OCI-LY1 (cell line): ENCODE measurements around the gene UBE2C.

Experiments used
- EZH2 ChIP-seq: fragments of 200-600 bp; sonication (generic), shearing (Covaris generic); IDR thresholded peaks from 2 replicates; pipeline ENCODE4 v1.8.0; 2017; ENCODE audit warnings: borderline replicate concordance, mixed run types, mild to moderate bottlenecking, antibody characterized with exemption, low read length, moderate library complexity, mixed read lengths
- TF ChIP-seq, protein P1 (sequence below): fragments of 200-600 bp; sonication (generic), shearing (Covaris generic); IDR thresholded peaks from 2 replicates; pipeline ENCODE4 v1.5.1; 2017; ENCODE audit warnings: mild to moderate bottlenecking, antibody characterized with exemption, low read length, moderate library complexity, mixed read lengths

DNA sequence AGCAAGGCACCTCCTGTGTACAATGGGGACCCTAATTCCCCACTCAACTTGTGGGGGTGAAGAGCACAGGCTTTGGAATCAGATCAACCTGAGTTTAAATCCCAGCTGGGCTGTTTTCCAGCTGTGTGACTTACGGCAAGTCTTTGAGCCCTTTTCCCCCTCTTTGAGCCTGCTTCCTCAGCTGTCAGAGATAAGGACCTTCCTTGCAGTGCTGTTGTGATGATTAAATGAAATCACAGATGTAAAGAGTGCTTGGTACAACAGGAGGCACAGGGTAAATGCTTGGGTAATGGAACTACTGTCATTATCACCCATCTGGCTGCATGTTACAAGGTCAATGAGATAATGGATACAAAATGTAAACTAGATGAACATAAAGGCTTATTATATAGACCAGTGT lies 24.4 kb downstream of the UBE2C start:
- TF ChIP-seq, protein P1, sequence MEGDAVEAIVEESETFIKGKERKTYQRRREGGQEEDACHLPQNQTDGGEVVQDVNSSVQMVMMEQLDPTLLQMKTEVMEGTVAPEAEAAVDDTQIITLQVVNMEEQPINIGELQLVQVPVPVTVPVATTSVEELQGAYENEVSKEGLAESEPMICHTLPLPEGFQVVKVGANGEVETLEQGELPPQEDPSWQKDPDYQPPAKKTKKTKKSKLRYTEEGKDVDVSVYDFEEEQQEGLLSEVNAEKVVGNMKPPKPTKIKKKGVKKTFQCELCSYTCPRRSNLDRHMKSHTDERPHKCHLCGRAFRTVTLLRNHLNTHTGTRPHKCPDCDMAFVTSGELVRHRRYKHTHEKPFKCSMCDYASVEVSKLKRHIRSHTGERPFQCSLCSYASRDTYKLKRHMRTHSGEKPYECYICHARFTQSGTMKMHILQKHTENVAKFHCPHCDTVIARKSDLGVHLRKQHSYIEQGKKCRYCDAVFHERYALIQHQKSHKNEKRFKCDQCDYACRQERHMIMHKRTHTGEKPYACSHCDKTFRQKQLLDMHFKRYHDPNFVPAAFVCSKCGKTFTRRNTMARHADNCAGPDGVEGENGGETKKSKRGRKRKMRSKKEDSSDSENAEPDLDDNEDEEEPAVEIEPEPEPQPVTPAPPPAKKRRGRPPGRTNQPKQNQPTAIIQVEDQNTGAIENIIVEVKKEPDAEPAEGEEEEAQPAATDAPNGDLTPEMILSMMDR, result no peak
- TF ChIP-seq EZH2, result no peak
